ENCODE results near the gene NLRP10.

The NLRP10 gene

GRCh38 chr11:7974668-7975067 lies 9.4 kb upstream of the NLRP10 start:
- no peak for DNase-seq (ENCODE audit: low read depth in 2 of 2, low spot score in 1 of 2)

- no peak for DNase-seq (ENCODE audit: low read depth in 2 of 2, low spot score in 1 of 2)
These were observed 7.8 kb upstream of the NLRP10 start for GRCh38 chr11:7973011-7973410.

- DNase-seq (ENCODE audit: low read depth in 2 of 2, low spot score in 1 of 2) = no peak
These were observed 6.6 kb upstream of the NLRP10 start for GRCh38 chr11:7971846-7972245.

GRCh38 chr11:7969756-7970646 lies 4.8 kb upstream of the NLRP10 start:
- no peak for DNase-seq (ENCODE audit: low read depth in 2 of 2, low spot score in 1 of 2)

- no peak for DNase-seq (ENCODE audit: low read depth in 2 of 2, low spot score in 1 of 2)
These were observed 3.4 kb upstream of the NLRP10 start for GRCh38 chr11:7968686-7969085.

- no peak for DNase-seq (ENCODE audit: low read depth in 2 of 2, low spot score in 1 of 2)
These were observed 2.6 kb upstream of the NLRP10 start for GRCh38 chr11:7967826-7968225.

- no peak for DNase-seq (ENCODE audit: low read depth in 2 of 2, low spot score in 1 of 2)
These were observed 1.9 kb upstream of the NLRP10 start for GRCh38 chr11:7967097-7967496.

GRCh38 chr11:7964873-7965272 lies 374 bp downstream of the NLRP10 start:
- no peak for DNase-seq (ENCODE audit: low read depth in 2 of 2, low spot score in 1 of 2)

GRCh38 chr11:7964261-7964660 lies 986 bp downstream of the NLRP10 start:
- no peak for DNase-seq (ENCODE audit: low read depth in 2 of 2, low spot score in 1 of 2)

GRCh38 chr11:7955191-7955590 lies 10.1 kb downstream of the NLRP10 start:
- no peak for DNase-seq (ENCODE audit: low read depth in 2 of 2, low spot score in 1 of 2)

GRCh38 chr11:7949934-7950333 lies 15.3 kb downstream of the NLRP10 start:
- no peak for DNase-seq (ENCODE audit: low read depth in 2 of 2, low spot score in 1 of 2)

GRCh38 chr11:7944123-7944522 lies 21.1 kb downstream of the NLRP10 start:
- DNase-seq (ENCODE audit: low read depth in 2 of 2, low spot score in 1 of 2) = no peak

- DNase-seq (ENCODE audit: low read depth in 2 of 2, low spot score in 1 of 2) = no peak
These were observed 23.6 kb downstream of the NLRP10 start, which contains the start of gene OR10A3 for GRCh38 chr11:7941608-7942007. Gene OR10A3, minus strand, starts transcription at chr11:7941708. Its CDS starts 2,188 bp downstream, at chr11:7939520.

GRCh38 chr11:7941146-7941545 lies 24.1 kb downstream of the NLRP10 start:
- DNase-seq (ENCODE audit: low read depth in 2 of 2, low spot score in 1 of 2) = no peak

GRCh38 chr11:7936615-7937014 lies 28.6 kb downstream of the NLRP10 start:
- DNase-seq (ENCODE audit: low read depth in 2 of 2, low spot score in 1 of 2) = no peak

GRCh38 chr11:7931168-7931567 lies 34.1 kb downstream of the NLRP10 start, which contains the start of gene OR10A6:
Gene OR10A6, minus strand, starts transcription at chr11:7931268. Its CDS starts 2,606 bp downstream, at chr11:7928662.
- no peak for DNase-seq (ENCODE audit: low read depth in 2 of 2, low spot score in 1 of 2)

GRCh38 chr11:7927635-7928034 lies 37.6 kb downstream of the NLRP10 start:
- DNase-seq (ENCODE audit: low read depth in 2 of 2, low spot score in 1 of 2) = no peak

- DNase-seq (ENCODE audit: low read depth in 2 of 2, low spot score in 1 of 2) = no peak
These were observed 40.7 kb downstream of the NLRP10 start for GRCh38 chr11:7924536-7924935.

GRCh38 chr11:7918141-7918540 lies 47.1 kb downstream of the NLRP10 start:
- no peak for DNase-seq (ENCODE audit: low read depth in 2 of 2, low spot score in 1 of 2)
